GM19395 (cell line): ENCODE measurements around the gene PGLYRP2.
"Not testable (repeated sequence)": the region's sequence is repeated elsewhere in the genome, so short reads cannot be mapped to it uniquely, and the experiment has no call there.

ENCODE experiments used
- ATAC-seq: cut with Tn5 transposase; IDR thresholded peaks from one replicate; pipeline ENCODE4 v1.9.1; 2021; ENCODE audit warnings: mild to moderate bottlenecking, moderate library complexity; ENCODE audit not compliant: unreplicated experiment

PGLYRP2 gene

GRCh38 chr19:15488489-15489226 is 9.4 kb upstream of the PGLYRP2 start:
- ATAC-seq = no peak

GRCh38 chr19:15487038-15487437 is 7.7 kb upstream of the PGLYRP2 start:
- ATAC-seq = no peak

GRCh38 chr19:15485768-15486167 is 6.5 kb upstream of the PGLYRP2 start:
- not testable (repeated sequence) for ATAC-seq

GRCh38 chr19:15480996-15481395 is 1.7 kb upstream of the PGLYRP2 start:
- ATAC-seq = not testable (repeated sequence)

GRCh38 chr19:15476325-15476724 is 3.0 kb downstream of the PGLYRP2 start:
- ATAC-seq = no peak

- ATAC-seq = no peak
Measured at GRCh38 chr19:15475611-15476010, 3.7 kb downstream of the PGLYRP2 start.

GRCh38 chr19:15475169-15475568 is 4.1 kb downstream of the PGLYRP2 start:
- no peak for ATAC-seq

GRCh38 chr19:15473821-15474220 is 5.5 kb downstream of the PGLYRP2 start:
- not testable (repeated sequence) for ATAC-seq

GRCh38 chr19:15471639-15472101 is 7.6 kb downstream of the PGLYRP2 start:
- no peak for ATAC-seq

- ATAC-seq = no peak
Measured at GRCh38 chr19:15469513-15470297, 9.6 kb downstream of the PGLYRP2 start.

- no peak for ATAC-seq
Measured at GRCh38 chr19:15468675-15469512, 10.4 kb downstream of the PGLYRP2 start.

- no peak for ATAC-seq
Measured at GRCh38 chr19:15467734-15468214, 11.5 kb downstream of the PGLYRP2 start.

- peak; percentile 56 for ATAC-seq
Measured at GRCh38 chr19:15466851-15467733, 12.2 kb downstream of the PGLYRP2 start.

GRCh38 chr19:15464394-15465385 is 14.6 kb downstream of the PGLYRP2 start, which contains the start of gene RASAL3:
Gene RASAL3 (minus strand): TSS chr19:15464544. CDS start chr19:15464358, 186 bp downstream.
- no peak for ATAC-seq

GRCh38 chr19:15463861-15464371 is 15.4 kb downstream of the PGLYRP2 start:
- ATAC-seq = peak; percentile 50

- ATAC-seq = no peak
Measured at GRCh38 chr19:15461694-15462093, 17.6 kb downstream of the PGLYRP2 start.

- no peak for ATAC-seq
Measured at GRCh38 chr19:15457701-15458484, 21.4 kb downstream of the PGLYRP2 start.
